HG03045 (cell line): Measurements from ENCODE around the gene RNF227.
"Not testable (repeated sequence)": the region's sequence is repeated elsewhere in the genome, so short reads cannot be mapped to it uniquely, and the experiment has no call there.

Source experiments
- ATAC-seq: cut with Tn5 transposase; IDR thresholded peaks from one replicate; pipeline ENCODE4 v1.9.1; 2021; ENCODE audit warnings: mild to moderate bottlenecking, moderate library complexity; ENCODE audit not compliant: unreplicated experiment

Gene RNF227

DNA sequence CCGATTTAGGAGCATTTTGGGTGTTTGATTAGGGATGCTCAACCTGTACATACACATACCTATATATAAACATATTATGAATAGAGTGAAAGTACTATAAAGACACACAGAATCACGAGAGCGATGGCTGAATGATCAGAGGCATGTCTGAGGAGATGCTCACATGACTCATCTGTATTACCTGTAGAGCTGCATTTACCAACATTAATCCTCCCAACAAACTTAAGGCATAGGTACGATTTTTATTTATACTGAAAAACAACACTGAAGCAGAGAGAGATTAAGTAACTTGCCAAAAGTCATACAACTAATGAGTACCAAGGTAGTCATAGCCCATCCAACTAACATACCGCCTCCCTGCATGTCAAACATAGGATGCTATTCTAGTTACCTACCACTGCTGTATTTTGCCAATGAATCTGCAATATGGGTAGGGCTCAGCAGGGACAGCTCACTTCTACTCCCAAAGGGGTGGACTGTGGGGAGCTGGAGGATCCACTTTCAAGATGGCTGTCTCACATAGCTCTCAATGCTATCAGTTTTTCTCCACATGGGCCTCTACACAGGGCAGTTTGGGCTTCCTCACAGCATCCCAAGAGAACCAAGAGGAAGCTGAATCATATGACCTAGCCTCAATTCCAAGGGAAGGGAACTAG lies 51.0 kb downstream of the RNF227 start:
- ATAC-seq: no peak

DNA sequence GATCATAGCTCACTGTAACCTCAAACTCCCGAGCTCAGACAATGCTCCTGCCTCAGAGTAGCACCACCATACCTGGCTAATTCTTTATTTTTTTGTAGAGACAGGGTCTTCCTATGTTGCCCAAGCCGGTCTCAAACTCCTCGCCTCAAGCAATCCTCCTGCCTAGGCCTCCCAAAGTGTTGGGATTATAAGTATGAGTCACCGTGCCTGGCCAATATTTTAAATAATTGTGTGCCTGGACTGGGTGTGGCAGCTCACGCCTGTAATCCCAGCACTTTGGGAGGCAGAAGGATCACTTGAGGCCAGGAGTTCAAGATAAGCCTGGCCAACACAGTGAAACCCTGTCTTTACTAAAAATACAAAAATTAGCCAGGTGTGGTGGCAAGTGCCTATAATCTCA lies 51.7 kb downstream of the RNF227 start:
- ATAC-seq: not testable (repeated sequence)
